CD4-positive, alpha-beta T cell treated with Interleukin-17A for 4 hours (primary cell): ENCODE measurements around the gene ASCC2.

Experiments
- DNase-seq: peaks from one replicate; pipeline ENCODE4 v3.0.0-alpha.2; 2020; ENCODE audit warnings: mixed read lengths

ASCC2 gene

GRCh38 chr22:29816128-29816527 lies 21.9 kb downstream of the ASCC2 start:
- DNase-seq = no peak

- DNase-seq = no peak
Measured at GRCh38 chr22:29815580-29815979, 22.5 kb downstream of the ASCC2 start.

- DNase-seq = no peak
Measured at GRCh38 chr22:29814003-29814402, 24.1 kb downstream of the ASCC2 start.

- no peak for DNase-seq
Measured at GRCh38 chr22:29813563-29813962, 24.5 kb downstream of the ASCC2 start.

- DNase-seq = no peak
Measured at GRCh38 chr22:29813126-29813525, 24.9 kb downstream of the ASCC2 start.

- DNase-seq = no peak
Measured at GRCh38 chr22:29811377-29811776, 26.7 kb downstream of the ASCC2 start.

GRCh38 chr22:29810216-29810615 lies 27.9 kb downstream of the ASCC2 start:
- no peak for DNase-seq

- no peak for DNase-seq
Measured at GRCh38 chr22:29806196-29806595, 31.9 kb downstream of the ASCC2 start.

GRCh38 chr22:29804985-29805384 lies 33.1 kb downstream of the ASCC2 start:
- DNase-seq = no peak

- DNase-seq = no peak
Measured at GRCh38 chr22:29803190-29803589, 34.9 kb downstream of the ASCC2 start.

- no peak for DNase-seq
Measured at GRCh38 chr22:29801796-29802195, 36.3 kb downstream of the ASCC2 start.

- DNase-seq = no peak
Measured at GRCh38 chr22:29801153-29801552, 36.9 kb downstream of the ASCC2 start.

- DNase-seq = no peak
Measured at GRCh38 chr22:29799217-29799680, 38.8 kb downstream of the ASCC2 start.

GRCh38 chr22:29798801-29799200 lies 39.3 kb downstream of the ASCC2 start:
- DNase-seq = no peak

GRCh38 chr22:29798318-29798717 lies 39.8 kb downstream of the ASCC2 start:
- no peak for DNase-seq

- DNase-seq = no peak
Measured at GRCh38 chr22:29797351-29797750, 40.7 kb downstream of the ASCC2 start.

GRCh38 chr22:29795663-29796062 lies 42.4 kb downstream of the ASCC2 start:
- DNase-seq = no peak

GRCh38 chr22:29793396-29793795 lies 44.7 kb downstream of the ASCC2 start:
- DNase-seq = no peak

- DNase-seq = no peak
Measured at GRCh38 chr22:29790061-29790460, 48.0 kb downstream of the ASCC2 start.

GRCh38 chr22:29788339-29789279 lies 49.5 kb downstream of the ASCC2 start:
- no peak for DNase-seq

GRCh38 chr22:29787371-29787980 lies 50.6 kb downstream of the ASCC2 start:
- no peak for DNase-seq

- no peak for DNase-seq
Measured at GRCh38 chr22:29786031-29786430, 52.0 kb downstream of the ASCC2 start.

- DNase-seq = no peak
Measured at GRCh38 chr22:29784451-29785361, 53.4 kb downstream of the ASCC2 start.
